Lower lobe of right lung (tissue), 2 donors: ENCODE data around the gene HIVEP2. TPM values are rescaled to one million over a fixed set of nuclear protein-coding genes. Genes with fewer than 3 reads are reported as not detected.
A peak's percentile ranks its signal among the peaks of the same experiment; 100 is the strongest.

Experiments used
- ATAC-seq, 2 donors: fragments of 200-7000 bp; cut with Tn5 transposase; one replicate each; pipeline ENCODE4 v1.9.1; 2020 to 2022; ENCODE audit warnings: mild to moderate bottlenecking in 2 of 2, moderate library complexity in 2 of 2
- DNase-seq: peaks from one replicate; pipeline ENCODE4 v3.0.0-alpha.2; 2020
- H3K27ac ChIP-seq: fragments of 200-600 bp; one replicate; pipeline ENCODE4 v1.8.0; 2022
- H3K27me3 ChIP-seq: fragments of 200-600 bp; one replicate; pipeline ENCODE4 v1.8.0; 2022; ENCODE audit warnings: low read depth
- H3K36me3 ChIP-seq: fragments of 200-600 bp; one replicate; pipeline ENCODE4 v1.8.0; 2022; ENCODE audit warnings: mild to moderate bottlenecking
- H3K4me1 ChIP-seq: fragments of 200-600 bp; one replicate; pipeline ENCODE4 v1.8.0; 2022
- H3K4me3 ChIP-seq: fragments of 200-600 bp; one replicate; pipeline ENCODE4 v1.8.0; 2022; ENCODE audit warnings: mild to moderate bottlenecking
- H3K9me3 ChIP-seq: fragments of 200-600 bp; one replicate; pipeline ENCODE4 v1.8.0; 2022
- CTCF ChIP-seq: fragments of 200-600 bp; IDR thresholded peaks from one replicate; pipeline ENCODE4 v1.8.0; 2022; ENCODE audit warnings: antibody characterized with exemption, mild to moderate bottlenecking
- intact Hi-C: fragments of 100-400 bp; cut with DNase I; formaldehyde crosslinking; loops from one replicate; pipeline ENCODE4 v1.11.0; 2022
- total RNA-seq: library from RNA; stranded (reverse); fragmentation: NEBNext Ultra II Directional; extraction: Animal tissue kit (Norgen Biotek cat#: 25700); gene quantifications from one replicate; pipeline ENCODE4 v1.2.1, GENCODE V29; 2021
- donor health status: DM: no; HTN: yes; CAD: no; lungs with severe emphysema.

The HIVEP2 gene
- total RNA-seq, 1 donor from 2014 or later, result 13.1 TPM

GRCh38 chr6:142944124-142945048 is 590 bp downstream of the HIVEP2 start:
- Histone ChIP-seq H3K36me3 (no peaks in the 10 kb centered on the region), H3K9me3 (no peaks in the 10 kb centered on the region), H3K4me3 (peak overlapping the region; percentile 88), H3K4me1 (peaks cover 21% of the 10 kb centered on the region), H3K27me3 (no peaks in the 10 kb centered on the region), H3K27ac (peak overlapping the region; percentile 99)
- no peak for TF ChIP-seq CTCF
- intact Hi-C loops, result no loop called here
- DNase-seq (peak; percentile 83), ATAC-seq (peak; percentile 36 to 53)

- H3K9me3 ChIP-seq, result no peaks in the 10 kb centered on the region
- no peak for DNase-seq
These were observed 1.3 kb downstream of the HIVEP2 start for GRCh38 chr6:142943711-142944123.

GRCh38 chr6:142942805-142943227 is 2.2 kb downstream of the HIVEP2 start:
- H3K36me3 ChIP-seq, result no peaks in the 10 kb centered on the region
- no peak overlapping the region for H3K27ac ChIP-seq
- peaks cover 15% of the 10 kb centered on the region for H3K4me1 ChIP-seq
- no peak overlapping the region for H3K4me3 ChIP-seq
- ATAC-seq (no peak), DNase-seq (no peak)
- peak; percentile 54 for TF ChIP-seq CTCF
- no peaks in the 10 kb centered on the region for H3K9me3 ChIP-seq
- intact Hi-C loops, result no loop called here
- H3K27me3 ChIP-seq, result no peaks in the 10 kb centered on the region

More at GRCh38 chr6:142943711-142944123, 1.3 kb downstream of the HIVEP2 start:
- Histone ChIP-seq H3K36me3 (no peaks in the 10 kb centered on the region), H3K4me3 (peak overlapping the region; percentile 88), H3K4me1 (peaks cover 21% of the 10 kb centered on the region), H3K27ac (peak overlapping the region; percentile 99), H3K27me3 (no peaks in the 10 kb centered on the region)
- no peak for TF ChIP-seq CTCF
- ATAC-seq, result no peak
- intact Hi-C loops, result no loop called here

- no peaks in the 10 kb centered on the region for H3K27me3 ChIP-seq
- no peak overlapping the region for H3K27ac ChIP-seq
- no peak for TF ChIP-seq CTCF
- no peaks in the 10 kb centered on the region for H3K36me3 ChIP-seq
- intact Hi-C loops, result no loop called here
- ATAC-seq (no peak), DNase-seq (no peak)
- H3K4me1 ChIP-seq, result peaks cover 15% of the 10 kb centered on the region
- no peaks in the 10 kb centered on the region for H3K9me3 ChIP-seq
- H3K4me3 ChIP-seq, result no peak overlapping the region
These were observed 2.7 kb downstream of the HIVEP2 start for GRCh38 chr6:142942238-142942637.

GRCh38 chr6:142941018-142941417 is 4.0 kb downstream of the HIVEP2 start:
- Histone ChIP-seq H3K4me1 (peaks cover 15% of the 10 kb centered on the region), H3K36me3 (no peaks in the 10 kb centered on the region), H3K27me3 (no peaks in the 10 kb centered on the region), H3K9me3 (no peaks in the 10 kb centered on the region), H3K4me3 (no peak overlapping the region), H3K27ac (no peak overlapping the region)
- DNase-seq (no peak), ATAC-seq (no peak)
- intact Hi-C loops, result no loop called here
- TF ChIP-seq CTCF, result no peak
